ENCODE measurements around the gene RAB36. TPM values are rescaled to one million over a fixed set of nuclear protein-coding genes. Genes with fewer than 3 reads are reported as not detected.

Gene RAB36
- polyA plus RNA-seq, 1 donor from 2014 or later, result 3.2 TPM

GRCh38 chr22:23098718-23099530, 46.4 kb upstream of the RAB36 start:
- Histone ChIP-seq H3K27me3 (ENCODE audit: insufficient read depth, low read depth, low read length) (no peaks in the 10 kb centered on the region), H3K36me3 (ENCODE audit: insufficient read depth, low read length) (no peaks in the 10 kb centered on the region), H3K4me3 (ENCODE audit: low read length) (no peak overlapping the region), H3K27ac (ENCODE audit: low read length) (no peak overlapping the region), H3K79me2 (replicated peaks; ENCODE audit: insufficient read depth, low read length) (peaks cover 9% of the 10 kb centered on the region), H3K4me2 (ENCODE audit: low read length) (no peak overlapping the region), H3F3A (ENCODE audit: insufficient read depth, low read length, poor library complexity, severe bottlenecking) (no peaks in the 10 kb centered on the region), H3K9me3 (ENCODE audit: low read length) (no peaks in the 10 kb centered on the region), H3K9me2 (ENCODE audit: insufficient read depth, low read length) (no peaks in the 10 kb centered on the region), H4K20me1 (ENCODE audit: insufficient read depth) (no peaks in the 10 kb centered on the region), H2AFZ (ENCODE audit: low read depth, low read length) (no peak overlapping the region), H3K9ac (ENCODE audit: low read length) (no peak overlapping the region)
- TF ChIP-seq CTCF (IDR thresholded peaks at IDR 0.05; ENCODE audit: poor library complexity, severe bottlenecking) (no peak), SMC3 (conservative IDR thresholded peaks at IDR 0.05; ENCODE audit: poor library complexity) (no peak)

GRCh38 chr22:23099531-23099804, 45.8 kb upstream of the RAB36 start:
- Histone ChIP-seq H3F3A (ENCODE audit: insufficient read depth, low read length, poor library complexity, severe bottlenecking) (no peaks in the 10 kb centered on the region), H3K79me2 (replicated peaks; ENCODE audit: insufficient read depth, low read length) (peaks cover 9% of the 10 kb centered on the region), H3K9ac (ENCODE audit: low read length) (no peak overlapping the region), H3K4me2 (ENCODE audit: low read length) (no peak overlapping the region), H3K9me2 (ENCODE audit: insufficient read depth, low read length) (no peaks in the 10 kb centered on the region), H3K27me3 (ENCODE audit: insufficient read depth, low read depth, low read length) (no peaks in the 10 kb centered on the region), H3K27ac (ENCODE audit: low read length) (no peak overlapping the region), H4K20me1 (ENCODE audit: insufficient read depth) (no peaks in the 10 kb centered on the region), H2AFZ (ENCODE audit: low read depth, low read length) (no peak overlapping the region), H3K4me3 (ENCODE audit: low read length) (no peak overlapping the region), H3K36me3 (ENCODE audit: insufficient read depth, low read length) (no peaks in the 10 kb centered on the region), H3K9me3 (ENCODE audit: low read length) (no peaks in the 10 kb centered on the region)
- TF ChIP-seq TAF1 (IDR thresholded peaks at IDR 0.05; ENCODE audit: low read depth) (no peak), EP300 (conservative IDR thresholded peaks at IDR 0.05; ENCODE audit: poor library complexity, severe bottlenecking) (no peak), EZH2 (IDR thresholded peaks at IDR 0.05; ENCODE audit: borderline replicate concordance, insufficient read depth, low read length, poor library complexity, severe bottlenecking) (no peak), POLR2AphosphoS5 (IDR thresholded peaks at IDR 0.05) (no peak), SMC3 (conservative IDR thresholded peaks at IDR 0.05; ENCODE audit: poor library complexity) (no peak), RAD21 (conservative IDR thresholded peaks at IDR 0.05) (no peak), REST (IDR thresholded peaks at IDR 0.05; ENCODE audit: borderline replicate concordance) (no peak), MXI1 (conservative IDR thresholded peaks at IDR 0.05; ENCODE audit: poor library complexity, severe bottlenecking) (no peak)

All from neural cell (in vitro differentiated cells).